ENCODE data around the gene ACBD4. TPM values are rescaled to one million over a fixed set of nuclear protein-coding genes. Genes with fewer than 3 reads are reported as not detected.

Gene ACBD4
- total and polyA plus RNA-seq, 2 of the 13 experiments (the other 11 are each of a cell fraction or from before 2014, with no cell fraction given), result 16.1 to 26.9 TPM

DNA sequence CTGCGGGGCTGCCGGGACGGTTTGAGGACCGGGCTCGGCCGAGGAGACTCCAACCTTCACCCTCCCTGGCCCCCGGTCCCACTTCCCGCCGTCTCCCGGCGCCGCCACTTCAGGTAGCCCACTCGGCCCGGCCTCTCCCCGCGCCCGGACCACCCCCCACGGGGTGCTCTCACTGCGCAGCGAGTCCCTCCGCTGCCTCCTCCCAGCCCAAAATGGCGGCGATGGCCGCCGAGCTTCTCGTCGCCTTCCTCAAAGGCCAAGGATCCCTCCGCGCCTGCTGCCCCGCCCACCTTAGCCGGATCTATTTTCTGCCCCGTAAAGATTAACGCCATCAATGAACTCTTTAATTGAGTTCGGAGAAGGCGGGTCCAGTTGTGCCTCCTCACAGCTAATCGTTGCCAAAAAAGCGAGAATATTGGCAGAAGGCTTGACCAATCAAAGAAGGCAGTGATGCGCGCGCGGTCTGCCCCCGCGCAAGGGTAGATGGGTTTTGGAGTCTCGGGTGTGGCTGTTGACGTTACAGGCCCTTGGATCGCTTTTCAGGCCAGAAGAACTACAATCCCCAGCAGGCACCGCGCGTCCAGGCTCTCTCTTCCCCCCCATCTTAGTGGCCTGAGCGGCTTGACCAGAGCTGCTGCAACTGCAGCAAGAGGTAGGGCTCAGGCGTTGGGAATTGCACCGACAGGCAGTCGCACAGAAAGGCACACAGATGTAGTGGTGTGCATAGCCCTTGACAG is 26.0 kb downstream of the ACBD4 start, which contains the start of gene HEXIM2 (continued):
- TF ChIP-seq, protein P1, sequence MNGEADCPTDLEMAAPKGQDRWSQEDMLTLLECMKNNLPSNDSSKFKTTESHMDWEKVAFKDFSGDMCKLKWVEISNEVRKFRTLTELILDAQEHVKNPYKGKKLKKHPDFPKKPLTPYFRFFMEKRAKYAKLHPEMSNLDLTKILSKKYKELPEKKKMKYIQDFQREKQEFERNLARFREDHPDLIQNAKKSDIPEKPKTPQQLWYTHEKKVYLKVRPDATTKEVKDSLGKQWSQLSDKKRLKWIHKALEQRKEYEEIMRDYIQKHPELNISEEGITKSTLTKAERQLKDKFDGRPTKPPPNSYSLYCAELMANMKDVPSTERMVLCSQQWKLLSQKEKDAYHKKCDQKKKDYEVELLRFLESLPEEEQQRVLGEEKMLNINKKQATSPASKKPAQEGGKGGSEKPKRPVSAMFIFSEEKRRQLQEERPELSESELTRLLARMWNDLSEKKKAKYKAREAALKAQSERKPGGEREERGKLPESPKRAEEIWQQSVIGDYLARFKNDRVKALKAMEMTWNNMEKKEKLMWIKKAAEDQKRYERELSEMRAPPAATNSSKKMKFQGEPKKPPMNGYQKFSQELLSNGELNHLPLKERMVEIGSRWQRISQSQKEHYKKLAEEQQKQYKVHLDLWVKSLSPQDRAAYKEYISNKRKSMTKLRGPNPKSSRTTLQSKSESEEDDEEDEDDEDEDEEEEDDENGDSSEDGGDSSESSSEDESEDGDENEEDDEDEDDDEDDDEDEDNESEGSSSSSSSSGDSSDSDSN (CRISPR knock-in tag; IDR thresholded peaks at IDR 0.05), result peak; percentile 96
- TF ChIP-seq HDAC6 (IDR thresholded peaks at IDR 0.05; ENCODE audit: low read depth, low read length), result no peak
- TF ChIP-seq NR2F2 (IDR thresholded peaks at IDR 0.05; ENCODE audit: borderline replicate concordance, low read depth), result peak; percentile 13; the same call in 1 of the 2 replicates
- peak; percentile 95; the same call in 1 of the 2 replicates for TF ChIP-seq KDM3A (CRISPR knock-in tag; IDR thresholded peaks at IDR 0.05; ENCODE audit: low read depth)
- TF ChIP-seq ZNF850 (CRISPR knock-in tag; conservative IDR thresholded peaks at IDR 0.05), result no peak
- peak; percentile 95 for TF ChIP-seq NR2C2 (CRISPR knock-in tag; IDR thresholded peaks at IDR 0.05; ENCODE audit: borderline replicate concordance)
- TF ChIP-seq SMAD1 (CRISPR knock-in tag; IDR thresholded peaks at IDR 0.05; ENCODE audit: borderline replicate concordance, low read depth), result peak; percentile 75; the same call in 1 of the 2 replicates
- TF ChIP-seq GLI4 (CRISPR knock-in tag; IDR thresholded peaks at IDR 0.05; ENCODE audit: borderline replicate concordance), result 0 out of 2 replicates have a peak, but pooled peaks have one; percentile 79
- no peak for TF ChIP-seq MEIS2 (CRISPR knock-in tag; IDR thresholded peaks at IDR 0.05)
- peak; percentile 64; the same call in 1 of the 2 replicates for TF ChIP-seq KLF11 (CRISPR knock-in tag; IDR thresholded peaks at IDR 0.05)
- peak; percentile 35 for TF ChIP-seq SKI (IDR thresholded peaks at IDR 0.05; ENCODE audit: partially characterized antibody)
- TF ChIP-seq GTF3A (CRISPR knock-in tag; conservative IDR thresholded peaks at IDR 0.05), result peak; percentile 94
- TF ChIP-seq SRSF9 (IDR thresholded peaks at IDR 0.05; ENCODE audit: borderline replicate concordance, insufficient read depth, low read depth, low read length, poor library complexity, severe bottlenecking), result no peak
- no peak for TF ChIP-seq ZNF75D (CRISPR knock-in tag; IDR thresholded peaks at IDR 0.05; ENCODE audit: borderline replicate concordance)
- TF ChIP-seq HES4 (CRISPR knock-in tag; IDR thresholded peaks at IDR 0.05; ENCODE audit: borderline replicate concordance), result peak; percentile 93
- peak; percentile 22; the same call in 1 of the 2 replicates for TF ChIP-seq TOPORS (CRISPR knock-in tag; IDR thresholded peaks at IDR 0.05)
- TF ChIP-seq, protein P2, sequence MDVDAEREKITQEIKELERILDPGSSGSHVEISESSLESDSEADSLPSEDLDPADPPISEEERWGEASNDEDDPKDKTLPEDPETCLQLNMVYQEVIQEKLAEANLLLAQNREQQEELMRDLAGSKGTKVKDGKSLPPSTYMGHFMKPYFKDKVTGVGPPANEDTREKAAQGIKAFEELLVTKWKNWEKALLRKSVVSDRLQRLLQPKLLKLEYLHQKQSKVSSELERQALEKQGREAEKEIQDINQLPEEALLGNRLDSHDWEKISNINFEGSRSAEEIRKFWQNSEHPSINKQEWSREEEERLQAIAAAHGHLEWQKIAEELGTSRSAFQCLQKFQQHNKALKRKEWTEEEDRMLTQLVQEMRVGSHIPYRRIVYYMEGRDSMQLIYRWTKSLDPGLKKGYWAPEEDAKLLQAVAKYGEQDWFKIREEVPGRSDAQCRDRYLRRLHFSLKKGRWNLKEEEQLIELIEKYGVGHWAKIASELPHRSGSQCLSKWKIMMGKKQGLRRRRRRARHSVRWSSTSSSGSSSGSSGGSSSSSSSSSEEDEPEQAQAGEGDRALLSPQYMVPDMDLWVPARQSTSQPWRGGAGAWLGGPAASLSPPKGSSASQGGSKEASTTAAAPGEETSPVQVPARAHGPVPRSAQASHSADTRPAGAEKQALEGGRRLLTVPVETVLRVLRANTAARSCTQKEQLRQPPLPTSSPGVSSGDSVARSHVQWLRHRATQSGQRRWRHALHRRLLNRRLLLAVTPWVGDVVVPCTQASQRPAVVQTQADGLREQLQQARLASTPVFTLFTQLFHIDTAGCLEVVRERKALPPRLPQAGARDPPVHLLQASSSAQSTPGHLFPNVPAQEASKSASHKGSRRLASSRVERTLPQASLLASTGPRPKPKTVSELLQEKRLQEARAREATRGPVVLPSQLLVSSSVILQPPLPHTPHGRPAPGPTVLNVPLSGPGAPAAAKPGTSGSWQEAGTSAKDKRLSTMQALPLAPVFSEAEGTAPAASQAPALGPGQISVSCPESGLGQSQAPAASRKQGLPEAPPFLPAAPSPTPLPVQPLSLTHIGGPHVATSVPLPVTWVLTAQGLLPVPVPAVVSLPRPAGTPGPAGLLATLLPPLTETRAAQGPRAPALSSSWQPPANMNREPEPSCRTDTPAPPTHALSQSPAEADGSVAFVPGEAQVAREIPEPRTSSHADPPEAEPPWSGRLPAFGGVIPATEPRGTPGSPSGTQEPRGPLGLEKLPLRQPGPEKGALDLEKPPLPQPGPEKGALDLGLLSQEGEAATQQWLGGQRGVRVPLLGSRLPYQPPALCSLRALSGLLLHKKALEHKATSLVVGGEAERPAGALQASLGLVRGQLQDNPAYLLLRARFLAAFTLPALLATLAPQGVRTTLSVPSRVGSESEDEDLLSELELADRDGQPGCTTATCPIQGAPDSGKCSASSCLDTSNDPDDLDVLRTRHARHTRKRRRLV (CRISPR knock-in tag; IDR thresholded peaks at IDR 0.05), result peak; percentile 90; the same call in 1 of the 2 replicates
- peak; percentile 81 for TF ChIP-seq ZFP1 (CRISPR knock-in tag; IDR thresholded peaks at IDR 0.05)
- TF ChIP-seq, protein P3, sequence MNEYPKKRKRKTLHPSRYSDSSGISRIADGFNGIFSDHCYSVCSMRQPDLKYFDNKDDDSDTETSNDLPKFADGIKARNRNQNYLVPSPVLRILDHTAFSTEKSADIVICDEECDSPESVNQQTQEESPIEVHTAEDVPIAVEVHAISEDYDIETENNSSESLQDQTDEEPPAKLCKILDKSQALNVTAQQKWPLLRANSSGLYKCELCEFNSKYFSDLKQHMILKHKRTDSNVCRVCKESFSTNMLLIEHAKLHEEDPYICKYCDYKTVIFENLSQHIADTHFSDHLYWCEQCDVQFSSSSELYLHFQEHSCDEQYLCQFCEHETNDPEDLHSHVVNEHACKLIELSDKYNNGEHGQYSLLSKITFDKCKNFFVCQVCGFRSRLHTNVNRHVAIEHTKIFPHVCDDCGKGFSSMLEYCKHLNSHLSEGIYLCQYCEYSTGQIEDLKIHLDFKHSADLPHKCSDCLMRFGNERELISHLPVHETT (CRISPR knock-in tag; conservative IDR thresholded peaks at IDR 0.05), result peak; percentile 52; the same call in 1 of the 2 replicates
- peak; percentile 76; the same call in 1 of the 2 replicates for TF ChIP-seq NFIC (IDR thresholded peaks at IDR 0.05; ENCODE audit: low read length)
- TF ChIP-seq DR1 (CRISPR knock-in tag; IDR thresholded peaks at IDR 0.05), result peak; percentile 66
